Fibroblast of villous mesenchyme (primary cell): ENCODE data around the gene JPT2. TPM values are rescaled to one million over a fixed set of nuclear protein-coding genes. Genes with fewer than 3 reads are reported as not detected.

Source experiments
- DNase-seq: peaks from one replicate; pipeline ENCODE4 v3.0.0-alpha.2; 2010; ENCODE audit warnings: low read depth
- H3K4me3 ChIP-seq: 2 replicates; pipeline ENCODE4 v1.5.1; 2011; ENCODE audit warnings: low read depth, mild to moderate bottlenecking, low read length
- CTCF ChIP-seq: IDR thresholded peaks from 2 replicates; pipeline ENCODE4 v1.5.1; 2012; ENCODE audit warnings: low read depth, mild to moderate bottlenecking, low read length; ENCODE audit not compliant: insufficient read depth
- total RNA-seq: library from RNA; depleted of rRNA; stranded (reverse); fragments of >200 nt; gene quantifications from 2 replicates; pipeline ENCODE4 v1.2.3, GENCODE V29; 2012

Gene JPT2
- total RNA-seq, 1 donor, result 61.7 TPM

GRCh38 chr16:1691276-1691675 is 13.2 kb downstream of the JPT2 start:
- TF ChIP-seq CTCF, result peak; percentile 38
- peak; percentile 11 for DNase-seq

GRCh38 chr16:1691956-1692355 is 13.9 kb downstream of the JPT2 start:
- no peak overlapping the region for H3K4me3 ChIP-seq
- no peak for TF ChIP-seq CTCF
- DNase-seq, result peak; percentile 66

More at GRCh38 chr16:1691276-1691675, 13.2 kb downstream of the JPT2 start:
- H3K4me3 ChIP-seq, result no peak overlapping the region

GRCh38 chr16:1696863-1697262 is 18.8 kb downstream of the JPT2 start:
- TF ChIP-seq CTCF, result no peak
- no peak for DNase-seq

GRCh38 chr16:1698680-1699079 is 20.6 kb downstream of the JPT2 start:
- no peak overlapping the region for H3K4me3 ChIP-seq
- TF ChIP-seq CTCF, result no peak
- no peak for DNase-seq

More at GRCh38 chr16:1696863-1697262, 18.8 kb downstream of the JPT2 start:
- no peak overlapping the region for H3K4me3 ChIP-seq

GRCh38 chr16:1700246-1700645 is 22.2 kb downstream of the JPT2 start:
- no peak for TF ChIP-seq CTCF
- H3K4me3 ChIP-seq, result no peak overlapping the region
- DNase-seq, result no peak

- no peak overlapping the region for H3K4me3 ChIP-seq
- TF ChIP-seq CTCF, result no peak
- DNase-seq, result no peak
Observed at GRCh38 chr16:1701216-1701878, 23.3 kb downstream of the JPT2 start.

GRCh38 chr16:1705324-1705687 is 27.2 kb downstream of the JPT2 start:
- peak overlapping the region; percentile 96 for H3K4me3 ChIP-seq
- DNase-seq, result peak; percentile 37
